GM21737 (cell line): ENCODE measurements around the gene MORN4.

Experiments
- ATAC-seq: cut with Tn5 transposase; IDR thresholded peaks from one replicate; pipeline ENCODE4 v1.9.1; 2021; ENCODE audit warnings: mild to moderate bottlenecking, moderate library complexity; ENCODE audit not compliant: unreplicated experiment

The MORN4 gene

GRCh38 chr10:97575127-97575668 is 58.1 kb downstream of the MORN4 start:
- ATAC-seq, result no peak

- no peak for ATAC-seq
These were observed 58.8 kb downstream of the MORN4 start for GRCh38 chr10:97574374-97575126.

GRCh38 chr10:97573672-97574071 is 59.6 kb downstream of the MORN4 start:
- no peak for ATAC-seq

- no peak for ATAC-seq
These were observed 60.3 kb downstream of the MORN4 start for GRCh38 chr10:97573021-97573420.

- no peak for ATAC-seq
These were observed 60.9 kb downstream of the MORN4 start, which contains the start of gene ANKRD2 for GRCh38 chr10:97572214-97572989. Gene ANKRD2 (plus strand): TSS chr10:97572779. CDS start chr10:97572789, 10 bp downstream.

- no peak for ATAC-seq
These were observed 61.7 kb downstream of the MORN4 start for GRCh38 chr10:97571622-97572021.

- no peak for ATAC-seq
These were observed 62.4 kb downstream of the MORN4 start for GRCh38 chr10:97570789-97571471.

GRCh38 chr10:97570146-97570788 is 63.0 kb downstream of the MORN4 start:
- ATAC-seq, result no peak

- no peak for ATAC-seq
These were observed 65.4 kb downstream of the MORN4 start for GRCh38 chr10:97567891-97568290.

- ATAC-seq, result no peak
These were observed 66.8 kb downstream of the MORN4 start for GRCh38 chr10:97566336-97566996.

- no peak for ATAC-seq
These were observed 68.5 kb downstream of the MORN4 start for GRCh38 chr10:97564776-97565175.
